Sigmoid colon (tissue), 4 donors: ENCODE results near the gene ASAP2.

Experiments used
- POLR2A ChIP-seq, 2 donors: fragments of 450-650 bp; IDR thresholded peaks; one replicate each; pipeline ENCODE4 v1.6.1; 2016; ENCODE audit warnings: antibody characterized with exemption in 2 of 2, mild to moderate bottlenecking in 2 of 2, moderate library complexity in 2 of 2
- POLR2AphosphoS5 ChIP-seq, 4 donors: sonication (generic); formaldehyde crosslinking; IDR thresholded peaks; one replicate each; pipeline ENCODE4 v1.6.1; 2017; ENCODE audit warnings: antibody characterized with exemption in 4 of 4
- TF ChIP-seq, protein P1 (sequence below), 4 experiments: fragments of 450-650 bp in 3 of 4; fragments of 200-600 bp in 1 of 4; IDR thresholded peaks; one replicate each; pipeline ENCODE4 v1.5.1; 2016 to 2019; ENCODE audit warnings: antibody characterized with exemption in 4 of 4, mild to moderate bottlenecking in 3 of 4, moderate library complexity in 2 of 4

DNA sequence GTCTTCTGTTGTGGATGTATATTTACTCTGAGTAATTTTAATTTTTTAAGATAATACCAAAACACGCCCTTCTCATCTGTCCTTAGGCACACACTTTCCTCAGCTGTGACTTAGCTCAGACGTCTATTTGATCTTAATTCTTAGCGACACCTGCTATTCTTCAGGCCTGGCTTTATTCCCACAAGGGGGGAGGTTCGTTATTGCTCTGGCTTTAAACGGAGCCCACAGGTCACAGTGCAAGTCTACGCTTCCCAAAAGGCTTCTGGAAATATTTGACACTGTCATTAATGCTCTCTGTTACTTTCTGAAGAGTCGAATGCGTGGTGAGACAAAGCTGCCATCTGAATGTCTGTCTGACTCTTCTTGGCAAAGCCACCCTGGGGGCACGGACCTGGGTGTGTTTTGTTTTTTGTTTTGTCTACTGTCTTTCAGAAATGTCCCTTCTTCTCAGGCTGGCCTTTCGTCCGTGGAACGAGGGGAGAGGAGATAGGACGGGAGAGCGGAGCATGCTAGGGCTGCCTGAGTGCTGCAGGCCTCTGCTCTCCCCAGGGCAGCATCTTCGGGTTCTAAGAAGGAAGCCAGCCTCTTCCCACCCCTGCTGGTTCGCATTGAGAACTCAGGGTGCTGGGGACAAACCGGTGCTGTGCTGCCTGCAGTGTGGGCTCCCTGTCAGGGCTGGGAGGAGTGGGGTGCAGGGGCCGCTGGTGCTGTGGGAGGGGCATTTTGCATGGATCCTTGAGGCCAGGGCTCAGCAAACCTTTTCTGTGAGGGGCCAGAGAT, 61.9 kb downstream of the ASAP2 start:
- TF ChIP-seq POLR2AphosphoS5 (IDR thresholded peaks at IDR 0.05) (no peak), POLR2A (IDR thresholded peaks at IDR 0.05) (no peak)
- TF ChIP-seq, protein P1, sequence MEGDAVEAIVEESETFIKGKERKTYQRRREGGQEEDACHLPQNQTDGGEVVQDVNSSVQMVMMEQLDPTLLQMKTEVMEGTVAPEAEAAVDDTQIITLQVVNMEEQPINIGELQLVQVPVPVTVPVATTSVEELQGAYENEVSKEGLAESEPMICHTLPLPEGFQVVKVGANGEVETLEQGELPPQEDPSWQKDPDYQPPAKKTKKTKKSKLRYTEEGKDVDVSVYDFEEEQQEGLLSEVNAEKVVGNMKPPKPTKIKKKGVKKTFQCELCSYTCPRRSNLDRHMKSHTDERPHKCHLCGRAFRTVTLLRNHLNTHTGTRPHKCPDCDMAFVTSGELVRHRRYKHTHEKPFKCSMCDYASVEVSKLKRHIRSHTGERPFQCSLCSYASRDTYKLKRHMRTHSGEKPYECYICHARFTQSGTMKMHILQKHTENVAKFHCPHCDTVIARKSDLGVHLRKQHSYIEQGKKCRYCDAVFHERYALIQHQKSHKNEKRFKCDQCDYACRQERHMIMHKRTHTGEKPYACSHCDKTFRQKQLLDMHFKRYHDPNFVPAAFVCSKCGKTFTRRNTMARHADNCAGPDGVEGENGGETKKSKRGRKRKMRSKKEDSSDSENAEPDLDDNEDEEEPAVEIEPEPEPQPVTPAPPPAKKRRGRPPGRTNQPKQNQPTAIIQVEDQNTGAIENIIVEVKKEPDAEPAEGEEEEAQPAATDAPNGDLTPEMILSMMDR (IDR thresholded peaks at IDR 0.05) = no peak
